Ascending aorta (tissue), 2 donors: ENCODE data around the gene ABCA1. TPM values are rescaled to one million over a fixed set of nuclear protein-coding genes. Genes with fewer than 3 reads are reported as not detected.
"Not testable (repeated sequence)": the region's sequence is repeated elsewhere in the genome, so short reads cannot be mapped to it uniquely, and the experiment has no call there.

Source experiments
- DNase-seq, 2 donors: peaks; one replicate each; pipeline ENCODE4 v3.0.0-alpha.2; 2019; ENCODE audit warnings: low spot score in 2 of 2
- H3K27ac ChIP-seq, 2 donors: fragments of 200-600 bp; sonication (generic); one replicate each; pipeline ENCODE4 v1.5.1; 2016 to 2017; ENCODE audit warnings: mild to moderate bottlenecking in 1 of 2
- H3K27me3 ChIP-seq: fragments of 200-600 bp; sonication (generic); one replicate; pipeline ENCODE4 v1.5.1; 2017
- H3K36me3 ChIP-seq, 2 donors: fragments of 200-600 bp; sonication (generic); one replicate each; pipeline ENCODE4 v1.5.1; 2016
- H3K4me1 ChIP-seq, 2 donors: fragments of 200-600 bp; sonication (generic); one replicate each; pipeline ENCODE4 v1.5.1; 2016 to 2017; ENCODE audit warnings: mild to moderate bottlenecking in 1 of 2
- H3K4me3 ChIP-seq, 2 donors: fragments of 200-600 bp; sonication (generic); one replicate each; pipeline ENCODE4 v1.5.1; 2016 to 2017; ENCODE audit warnings: mild to moderate bottlenecking in 1 of 2
- H3K9me3 ChIP-seq, 2 donors: fragments of 200-600 bp; sonication (generic); one replicate each; pipeline ENCODE4 v1.5.1; 2016
- intact Hi-C: fragments of 100-400 bp; cut with DNase I; formaldehyde crosslinking; loops from one replicate; pipeline ENCODE4 v1.15.1; 2023
- total RNA-seq: library from RNA; depleted of rRNA; stranded (reverse); fragments of >200 nt; gene quantifications from one replicate; pipeline ENCODE4 v1.1.0, GENCODE V29; 2016
- TF ChIP-seq, protein P1 (sequence below), 3 experiments: fragments of 200-600 bp in 2 of 3; fragments of 450-650 bp in 1 of 3; sonication (generic) in 2 of 3; IDR thresholded peaks; one replicate each; pipeline ENCODE4 v1.5.1; 2016 to 2019; ENCODE audit warnings: antibody characterized with exemption in 3 of 3, mild to moderate bottlenecking in 1 of 3, moderate library complexity in 1 of 3

The ABCA1 gene
- total RNA-seq, 1 donor from 2014 or later = 14.0 TPM

- peaks cover 0 to 5% of the 10 kb centered on the region in 2 donors for H3K36me3 ChIP-seq
- H3K27ac ChIP-seq = peak overlapping the region in 1 of 2 donors; percentile 40
- DNase-seq = no peak
- TF ChIP-seq, protein P1, sequence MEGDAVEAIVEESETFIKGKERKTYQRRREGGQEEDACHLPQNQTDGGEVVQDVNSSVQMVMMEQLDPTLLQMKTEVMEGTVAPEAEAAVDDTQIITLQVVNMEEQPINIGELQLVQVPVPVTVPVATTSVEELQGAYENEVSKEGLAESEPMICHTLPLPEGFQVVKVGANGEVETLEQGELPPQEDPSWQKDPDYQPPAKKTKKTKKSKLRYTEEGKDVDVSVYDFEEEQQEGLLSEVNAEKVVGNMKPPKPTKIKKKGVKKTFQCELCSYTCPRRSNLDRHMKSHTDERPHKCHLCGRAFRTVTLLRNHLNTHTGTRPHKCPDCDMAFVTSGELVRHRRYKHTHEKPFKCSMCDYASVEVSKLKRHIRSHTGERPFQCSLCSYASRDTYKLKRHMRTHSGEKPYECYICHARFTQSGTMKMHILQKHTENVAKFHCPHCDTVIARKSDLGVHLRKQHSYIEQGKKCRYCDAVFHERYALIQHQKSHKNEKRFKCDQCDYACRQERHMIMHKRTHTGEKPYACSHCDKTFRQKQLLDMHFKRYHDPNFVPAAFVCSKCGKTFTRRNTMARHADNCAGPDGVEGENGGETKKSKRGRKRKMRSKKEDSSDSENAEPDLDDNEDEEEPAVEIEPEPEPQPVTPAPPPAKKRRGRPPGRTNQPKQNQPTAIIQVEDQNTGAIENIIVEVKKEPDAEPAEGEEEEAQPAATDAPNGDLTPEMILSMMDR (IDR thresholded peaks at IDR 0.05) = no peak
- H3K9me3 ChIP-seq = no peaks in the 10 kb centered on the region
- H3K27me3 ChIP-seq = no peaks in the 10 kb centered on the region
- no peak overlapping the region for H3K4me3 ChIP-seq
- intact Hi-C loops = loop anchor here (10.0 kb wide), 1 partner anchor 925 kb away; the partner anchor contains the start of gene TMEM38B
- peaks cover 6 to 7% of the 10 kb centered on the region in 2 donors for H3K4me1 ChIP-seq
Measured at GRCh38 chr9:104769655-104770054, 158.3 kb downstream of the ABCA1 start.

- not testable (repeated sequence) for H3K27me3 ChIP-seq, H3K9me3 ChIP-seq, H3K4me3 ChIP-seq, DNase-seq, H3K36me3 ChIP-seq, H3K4me1 ChIP-seq, H3K27ac ChIP-seq
- intact Hi-C loops = loop anchor here (10.0 kb wide), 1 partner anchor 926 kb away; the partner anchor contains the start of gene TMEM38B
Measured at GRCh38 chr9:104769029-104769428, 158.9 kb downstream of the ABCA1 start.

DNA sequence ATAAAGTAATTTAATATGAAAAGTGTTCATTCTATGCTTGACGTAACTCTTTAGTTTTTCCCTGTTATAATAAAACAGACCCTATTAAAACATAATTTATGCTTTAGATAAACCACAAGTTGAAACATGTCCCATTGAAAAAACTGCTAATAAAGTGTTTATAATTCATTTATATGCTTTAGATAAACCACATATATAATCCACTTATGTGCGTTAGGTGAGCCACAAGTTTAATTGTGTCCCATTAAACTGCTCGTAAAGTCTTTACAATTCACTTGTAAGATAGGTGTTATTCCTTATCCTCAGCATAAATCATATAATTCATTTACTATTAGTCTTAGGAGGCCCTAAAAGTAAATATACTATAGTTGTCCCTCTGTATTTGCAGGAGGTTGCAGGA, 160.4 kb downstream of the ABCA1 start:
- Histone ChIP-seq H3K4me1 (peaks cover 0 to 6% of the 10 kb centered on the region in 2 donors), H3K27me3 (no peaks in the 10 kb centered on the region), H3K9me3 (no peaks in the 10 kb centered on the region), H3K4me3 (no peak overlapping the region), H3K27ac (no peak overlapping the region), H3K36me3 (peaks cover 0 to 5% of the 10 kb centered on the region in 2 donors)
- intact Hi-C loops = loop anchor here (10.0 kb wide), 1 partner anchor 927 kb away; the partner anchor contains the start of gene TMEM38B
- TF ChIP-seq, protein P1 (IDR thresholded peaks at IDR 0.05) = no peak
- DNase-seq = no peak

GRCh38 chr9:104766025-104766424, 161.9 kb downstream of the ABCA1 start:
- DNase-seq = no peak
- Histone ChIP-seq H3K36me3 (peaks cover 0 to 5% of the 10 kb centered on the region in 2 donors), H3K27ac (no peak overlapping the region), H3K27me3 (no peaks in the 10 kb centered on the region), H3K9me3 (no peaks in the 10 kb centered on the region), H3K4me1 (peaks cover 0 to 6% of the 10 kb centered on the region in 2 donors), H3K4me3 (no peak overlapping the region)
- TF ChIP-seq, protein P1 (IDR thresholded peaks at IDR 0.05) = no peak
- intact Hi-C loops = loop anchor here (10.0 kb wide), 1 partner anchor 929 kb away; the partner anchor contains the start of gene TMEM38B

GRCh38 chr9:104765138-104765537, 162.8 kb downstream of the ABCA1 start:
- DNase-seq = no peak
- intact Hi-C loops = loop anchor here (10.0 kb wide), 1 partner anchor 930 kb away; the partner anchor contains the start of gene TMEM38B
- H3K4me1 ChIP-seq = peaks cover 0 to 6% of the 10 kb centered on the region in 2 donors
- peak overlapping the region in 1 of 2 donors; percentile 79 for H3K4me3 ChIP-seq
- H3K9me3 ChIP-seq = no peaks in the 10 kb centered on the region
- no peaks in the 10 kb centered on the region for H3K27me3 ChIP-seq
- H3K36me3 ChIP-seq = no peaks in the 10 kb centered on the region
- TF ChIP-seq, protein P1 (IDR thresholded peaks at IDR 0.05) = no peak
- no peak overlapping the region for H3K27ac ChIP-seq

GRCh38 chr9:104758974-104759373, 169.0 kb downstream of the ABCA1 start:
- TF ChIP-seq, protein P1 (IDR thresholded peaks at IDR 0.05) = no peak
- H3K4me1 ChIP-seq = no peaks in the 10 kb centered on the region
- H3K27ac ChIP-seq = no peak overlapping the region
- intact Hi-C loops = no loop called here
- H3K36me3 ChIP-seq = peaks cover 0 to 11% of the 10 kb centered on the region in 2 donors
- no peaks in the 10 kb centered on the region for H3K27me3 ChIP-seq
- H3K9me3 ChIP-seq = no peaks in the 10 kb centered on the region
- no peak overlapping the region for H3K4me3 ChIP-seq
- no peak for DNase-seq
